ENCODE results near the gene WDPCP. TPM values are rescaled to one million over a fixed set of nuclear protein-coding genes. Genes with fewer than 3 reads are reported as not detected.
"Not testable (repeated sequence)": the region's sequence is repeated elsewhere in the genome, so short reads cannot be mapped to it uniquely, and the experiment has no call there.

WDPCP gene
- total RNA-seq, 4 donors from 2014 or later: 7.2 to 47.3 (median 13.0) TPM

DNA sequence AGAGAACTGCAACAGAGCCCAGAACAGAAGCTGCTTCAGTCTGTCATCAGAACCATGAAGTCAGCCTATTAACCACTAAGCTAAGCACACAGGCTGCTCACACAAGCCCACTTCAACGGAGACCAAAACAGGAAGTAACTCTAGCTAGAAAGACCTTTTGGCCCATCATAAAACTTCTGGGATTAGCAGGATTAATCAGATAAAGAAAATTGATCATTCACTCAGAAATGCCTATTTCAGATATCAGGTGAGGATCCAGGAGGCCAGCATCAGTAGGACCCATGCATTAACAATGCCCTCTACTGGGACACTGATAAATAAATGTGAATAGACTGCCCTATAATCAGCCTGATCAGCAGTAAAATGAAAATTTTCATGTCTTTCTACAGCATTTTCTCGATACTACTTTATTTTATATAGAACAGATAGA lies 101.4 kb downstream of the WDPCP start:
- no peaks in the 10 kb centered on the region for H3K9me3 ChIP-seq
- H3K4me3 ChIP-seq: no peak overlapping the region
- intact Hi-C loops (cut with DNase I; ENCODE audit: low total_unique reads): no loop called here
- ATAC-seq (no peak), DNase-seq (no peak)
- H3K4me1 ChIP-seq: no peaks in the 10 kb centered on the region
- in situ Hi-C loops (cut with MboI; ENCODE audit: low sequenced_read_pairs in 4 of 4): no loop called here
- H3K27me3 ChIP-seq: no peaks in the 10 kb centered on the region
- peaks cover 0 to 6% of the 10 kb centered on the region in 2 donors for H3K36me3 ChIP-seq
- TF ChIP-seq, protein P1, sequence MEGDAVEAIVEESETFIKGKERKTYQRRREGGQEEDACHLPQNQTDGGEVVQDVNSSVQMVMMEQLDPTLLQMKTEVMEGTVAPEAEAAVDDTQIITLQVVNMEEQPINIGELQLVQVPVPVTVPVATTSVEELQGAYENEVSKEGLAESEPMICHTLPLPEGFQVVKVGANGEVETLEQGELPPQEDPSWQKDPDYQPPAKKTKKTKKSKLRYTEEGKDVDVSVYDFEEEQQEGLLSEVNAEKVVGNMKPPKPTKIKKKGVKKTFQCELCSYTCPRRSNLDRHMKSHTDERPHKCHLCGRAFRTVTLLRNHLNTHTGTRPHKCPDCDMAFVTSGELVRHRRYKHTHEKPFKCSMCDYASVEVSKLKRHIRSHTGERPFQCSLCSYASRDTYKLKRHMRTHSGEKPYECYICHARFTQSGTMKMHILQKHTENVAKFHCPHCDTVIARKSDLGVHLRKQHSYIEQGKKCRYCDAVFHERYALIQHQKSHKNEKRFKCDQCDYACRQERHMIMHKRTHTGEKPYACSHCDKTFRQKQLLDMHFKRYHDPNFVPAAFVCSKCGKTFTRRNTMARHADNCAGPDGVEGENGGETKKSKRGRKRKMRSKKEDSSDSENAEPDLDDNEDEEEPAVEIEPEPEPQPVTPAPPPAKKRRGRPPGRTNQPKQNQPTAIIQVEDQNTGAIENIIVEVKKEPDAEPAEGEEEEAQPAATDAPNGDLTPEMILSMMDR (IDR thresholded peaks at IDR 0.05 in 4 of 5, conservative IDR thresholded peaks at IDR 0.05 in 1 of 5): no peak
- no peak for TF ChIP-seq POLR2A (IDR thresholded peaks at IDR 0.05)
- no peak overlapping the region for H3K27ac ChIP-seq

DNA sequence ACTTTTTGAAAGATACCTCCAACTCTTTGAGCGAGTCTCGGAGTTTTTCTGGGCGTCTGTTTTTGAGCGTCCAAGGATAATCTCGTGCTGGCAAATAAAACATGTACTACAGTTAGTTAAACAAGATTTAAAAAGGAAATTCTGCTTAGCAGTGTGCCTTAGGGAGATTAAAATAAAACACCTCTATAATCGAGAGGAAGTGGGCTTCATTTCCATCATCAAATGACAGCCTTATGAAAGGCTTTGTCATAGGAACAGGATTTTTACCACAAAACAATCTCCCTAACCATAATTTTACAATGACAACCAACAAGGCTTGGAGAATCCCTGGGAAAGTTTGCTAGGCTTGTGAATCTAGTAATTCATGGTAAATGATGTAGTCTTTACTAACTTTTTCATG lies 103.4 kb downstream of the WDPCP start:
- intact Hi-C loops (cut with DNase I; ENCODE audit: low total_unique reads): no loop called here
- H3K27me3 ChIP-seq: no peaks in the 10 kb centered on the region
- in situ Hi-C loops (cut with MboI; ENCODE audit: low sequenced_read_pairs in 4 of 4): no loop called here
- peaks cover 0 to 6% of the 10 kb centered on the region in 2 donors for H3K36me3 ChIP-seq
- TF ChIP-seq, protein P1 (IDR thresholded peaks at IDR 0.05 in 4 of 5, conservative IDR thresholded peaks at IDR 0.05 in 1 of 5): no peak
- no peak for TF ChIP-seq POLR2A (IDR thresholded peaks at IDR 0.05)
- ATAC-seq (no peak), DNase-seq (no peak)
- no peak overlapping the region for H3K4me3 ChIP-seq
- no peaks in the 10 kb centered on the region for H3K4me1 ChIP-seq
- H3K9me3 ChIP-seq: no peaks in the 10 kb centered on the region
- H3K27ac ChIP-seq: no peak overlapping the region

DNA sequence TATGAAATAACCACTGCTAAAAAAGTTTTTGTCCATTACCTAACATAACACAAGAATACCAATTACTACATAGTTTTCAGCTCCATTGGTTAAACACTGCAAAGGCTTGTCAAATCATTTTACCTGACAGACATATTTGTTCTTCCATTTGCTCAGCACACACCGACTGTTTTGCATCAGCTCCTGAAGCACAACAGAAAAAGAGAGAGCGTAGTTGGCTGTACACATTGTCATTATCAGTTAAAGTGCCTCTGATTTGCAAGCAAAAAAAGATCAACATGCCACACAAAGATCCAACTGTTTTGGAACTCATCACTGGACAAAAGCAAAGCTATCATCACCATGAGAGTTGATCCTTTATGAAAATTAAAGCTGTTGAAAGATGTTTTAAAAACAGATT lies 103.8 kb downstream of the WDPCP start:
- H3K27ac ChIP-seq: no peak overlapping the region
- no peak for ATAC-seq
- H3K9me3 ChIP-seq: no peaks in the 10 kb centered on the region
- no peak overlapping the region for H3K4me3 ChIP-seq
- DNase-seq: no peak
- in situ Hi-C loops (cut with MboI; ENCODE audit: low sequenced_read_pairs in 4 of 4) (no loop called here), intact Hi-C loops (cut with DNase I; ENCODE audit: low total_unique reads) (no loop called here)
- no peaks in the 10 kb centered on the region for H3K4me1 ChIP-seq
- peaks cover 0 to 6% of the 10 kb centered on the region in 2 donors for H3K36me3 ChIP-seq
- no peaks in the 10 kb centered on the region for H3K27me3 ChIP-seq
- TF ChIP-seq, protein P1 (IDR thresholded peaks at IDR 0.05 in 4 of 5, conservative IDR thresholded peaks at IDR 0.05 in 1 of 5): no peak
- TF ChIP-seq POLR2A (IDR thresholded peaks at IDR 0.05): no peak

DNA sequence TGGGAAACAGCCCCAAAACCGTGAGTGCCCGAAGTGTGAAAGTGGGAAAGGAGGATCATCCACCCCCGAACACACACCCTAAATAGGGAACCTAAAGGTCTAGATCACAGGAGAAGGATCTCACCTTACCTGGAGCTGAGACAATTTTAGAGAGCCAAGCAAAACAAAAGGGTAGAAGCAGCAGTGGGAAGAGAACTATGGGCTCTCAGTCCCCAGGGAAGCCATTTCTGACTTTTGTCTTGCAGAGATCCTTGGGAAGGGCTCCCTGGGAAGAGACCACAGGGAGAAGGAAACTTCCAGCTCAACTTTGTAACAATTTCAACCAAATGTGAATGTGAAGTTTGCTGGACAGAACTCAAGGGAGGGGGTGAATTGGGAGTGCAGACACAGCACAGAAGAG lies 110.6 kb downstream of the WDPCP start:
- DNase-seq (no peak), ATAC-seq (no peak)
- Histone ChIP-seq H3K27me3 (no peaks in the 10 kb centered on the region), H3K36me3 (peaks cover 0 to 3% of the 10 kb centered on the region in 2 donors), H3K9me3 (no peaks in the 10 kb centered on the region), H3K4me3 (no peak overlapping the region), H3K4me1 (no peaks in the 10 kb centered on the region), H3K27ac (no peak overlapping the region)
- TF ChIP-seq, protein P1 (IDR thresholded peaks at IDR 0.05 in 4 of 5, conservative IDR thresholded peaks at IDR 0.05 in 1 of 5): no peak
- no peak for TF ChIP-seq POLR2A (IDR thresholded peaks at IDR 0.05)
- intact Hi-C loops (cut with DNase I; ENCODE audit: low total_unique reads) (no loop called here), in situ Hi-C loops (cut with MboI; ENCODE audit: low sequenced_read_pairs in 4 of 4) (no loop called here)

DNA sequence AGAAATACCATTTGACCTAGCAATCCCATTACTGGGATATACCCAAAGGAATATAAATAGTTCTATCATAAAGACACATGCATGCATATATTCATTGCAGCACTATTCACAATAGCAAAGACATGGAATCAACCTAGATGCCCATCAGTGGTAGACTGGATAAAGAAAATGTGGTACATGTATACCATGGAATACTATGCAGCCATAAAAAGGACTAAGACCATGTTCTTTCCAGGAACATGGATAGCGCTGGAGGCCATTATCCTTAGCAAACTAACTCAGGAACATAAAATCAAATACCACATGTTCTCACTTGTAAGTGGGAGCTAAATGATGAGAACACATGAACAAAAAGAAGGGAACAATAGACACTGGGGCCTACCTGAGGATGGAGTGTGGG lies 119.0 kb downstream of the WDPCP start:
- H3K27ac ChIP-seq; ATAC-seq; intact Hi-C loops (cut with DNase I; ENCODE audit: low total_unique reads); H3K36me3 ChIP-seq; H3K4me1 ChIP-seq; H3K27me3 ChIP-seq; DNase-seq; H3K4me3 ChIP-seq; H3K9me3 ChIP-seq; in situ Hi-C loops (cut with MboI; ENCODE audit: low sequenced_read_pairs in 4 of 4): not testable (repeated sequence)

Data from gastrocnemius medialis (tissue), 4 donors.